Glomerular endothelial cell (primary cell): Measurements from ENCODE around the gene KDF1. TPM values are rescaled to one million over a fixed set of nuclear protein-coding genes. Genes with fewer than 3 reads are reported as not detected.
A peak's percentile ranks its signal among the peaks of the same experiment; 100 is the strongest.
"Not testable (repeated sequence)": the region's sequence is repeated elsewhere in the genome, so short reads cannot be mapped to it uniquely, and the experiment has no call there.

ENCODE experiments used
- DNase-seq: peaks from one replicate; pipeline ENCODE4 v3.0.0-alpha.2; 2011; ENCODE audit warnings: low read depth, low spot score; ENCODE audit errors: extremely low read depth
- total RNA-seq: library from RNA; depleted of rRNA; stranded (reverse); fragments of >200 nt; gene quantifications from 2 replicates; pipeline ENCODE4 v1.2.3, GENCODE V29; 2015

KDF1 gene
- total RNA-seq, 1 donor from 2014 or later: not detected

- no peak for DNase-seq
Measured at GRCh38 chr1:26994787-26995517, 34.7 kb upstream of the KDF1 start.

GRCh38 chr1:26994020-26994786, 33.9 kb upstream of the KDF1 start:
- no peak for DNase-seq

GRCh38 chr1:26993237-26994019, 33.2 kb upstream of the KDF1 start, which contains the start of gene TRNP1:
Gene TRNP1, plus strand, starts transcription at chr1:26993692. Its CDS starts 95 bp downstream, at chr1:26993787.
- no peak for DNase-seq

- no peak for DNase-seq
Measured at GRCh38 chr1:26991310-26992116, 31.2 kb upstream of the KDF1 start.

- not testable (repeated sequence) for DNase-seq
Measured at GRCh38 chr1:26989403-26990109, 29.3 kb upstream of the KDF1 start.

- DNase-seq: no peak
Measured at GRCh38 chr1:26986658-26987057, 26.4 kb upstream of the KDF1 start.

GRCh38 chr1:26984291-26984690, 24.0 kb upstream of the KDF1 start:
- DNase-seq: no peak

GRCh38 chr1:26983863-26984262, 23.6 kb upstream of the KDF1 start:
- DNase-seq: no peak

GRCh38 chr1:26981146-26981846, 21.0 kb upstream of the KDF1 start:
- no peak for DNase-seq

GRCh38 chr1:26978901-26979300, 18.6 kb upstream of the KDF1 start:
- DNase-seq: no peak

GRCh38 chr1:26976621-26977510, 16.6 kb upstream of the KDF1 start:
- no peak for DNase-seq

GRCh38 chr1:26972821-26973220, 12.6 kb upstream of the KDF1 start:
- no peak for DNase-seq

GRCh38 chr1:26972390-26972789, 12.1 kb upstream of the KDF1 start:
- DNase-seq: no peak

GRCh38 chr1:26971590-26971989, 11.3 kb upstream of the KDF1 start:
- DNase-seq: no peak

- no peak for DNase-seq
Measured at GRCh38 chr1:26970810-26971209, 10.5 kb upstream of the KDF1 start.

- DNase-seq: no peak
Measured at GRCh38 chr1:26965628-26966027, 5.4 kb upstream of the KDF1 start.

GRCh38 chr1:26965213-26965612, 4.9 kb upstream of the KDF1 start:
- no peak for DNase-seq

GRCh38 chr1:26961826-26962225, 1.6 kb upstream of the KDF1 start:
- peak; percentile 68 for DNase-seq
